T47D (cell line): ENCODE results near the gene TRPM3.

Source experiments
- DNase-seq, 2 experiments: peaks; one replicate each; pipeline versions ENCODE4 v3.0.0 to v3.0.0-alpha.2; 2011 to 2012; ENCODE audit warnings: low read depth in 1 of 2, low spot score in 1 of 2
- JUND ChIP-seq: IDR thresholded peaks from 2 replicates; pipeline ENCODE4 v1.6.1; 2012; ENCODE audit warnings: low read depth
- in situ Hi-C: cut with HindIII; loops from 2 replicates; pipeline ENCODE4 v1.10.0; 2016; ENCODE audit warnings: low sequenced_read_pairs, low pct_unique_long_range_greater_than_20kb

The TRPM3 gene

GRCh38 chr9:71121275-71122021 lies at the start of gene TRPM3:
Gene TRPM3, minus strand, starts transcription at chr9:71121621. Its CDS starts 267 bp downstream, at chr9:71121354.
- no peak for DNase-seq
- TF ChIP-seq JUND = no peak
- in situ Hi-C loops = no loop called here

DNA sequence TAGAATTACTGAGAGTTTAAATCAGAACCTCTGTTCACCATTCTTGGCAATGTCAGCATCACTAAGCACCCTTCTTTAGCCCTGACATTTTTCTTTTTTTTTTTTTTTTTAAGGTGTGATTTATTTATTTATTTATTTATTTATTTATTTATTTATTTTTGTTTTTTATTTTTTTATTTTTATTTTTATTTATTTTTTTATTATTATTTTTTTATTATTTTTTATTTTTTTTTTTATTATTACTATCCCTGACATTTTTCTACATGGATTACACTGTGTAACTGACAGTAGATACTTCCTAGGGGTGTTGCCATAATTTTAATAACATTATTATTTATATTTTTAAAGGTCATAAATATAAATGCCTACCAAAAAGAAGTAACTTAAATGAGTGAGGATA lies 47.0 kb upstream of the TRPM3 start:
- no peak for TF ChIP-seq JUND
- in situ Hi-C loops = no loop called here

DNA sequence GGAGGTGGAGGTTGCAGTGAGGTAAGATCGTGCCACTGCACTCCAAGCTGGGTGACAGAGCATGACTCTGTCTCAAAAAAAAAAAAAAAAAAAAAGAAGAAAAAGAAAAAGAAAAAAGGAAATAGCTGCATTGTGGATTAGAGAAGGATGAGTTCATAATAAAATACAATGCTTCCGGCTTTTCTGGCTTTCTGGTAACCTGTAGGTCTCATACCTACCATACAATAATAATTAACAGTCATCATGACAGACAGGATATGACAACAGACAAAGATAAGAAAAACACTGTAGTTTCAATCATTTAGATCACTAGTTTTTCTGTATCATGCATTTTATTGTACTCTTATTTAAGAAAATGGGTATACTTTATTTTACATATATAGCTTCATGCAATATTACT lies 40.7 kb upstream of the TRPM3 start:
- in situ Hi-C loops = no loop called here
- no peak for DNase-seq
- TF ChIP-seq JUND = no peak

More for the DNA sequence above, 47.0 kb upstream of the TRPM3 start:
- DNase-seq = no peak

DNA sequence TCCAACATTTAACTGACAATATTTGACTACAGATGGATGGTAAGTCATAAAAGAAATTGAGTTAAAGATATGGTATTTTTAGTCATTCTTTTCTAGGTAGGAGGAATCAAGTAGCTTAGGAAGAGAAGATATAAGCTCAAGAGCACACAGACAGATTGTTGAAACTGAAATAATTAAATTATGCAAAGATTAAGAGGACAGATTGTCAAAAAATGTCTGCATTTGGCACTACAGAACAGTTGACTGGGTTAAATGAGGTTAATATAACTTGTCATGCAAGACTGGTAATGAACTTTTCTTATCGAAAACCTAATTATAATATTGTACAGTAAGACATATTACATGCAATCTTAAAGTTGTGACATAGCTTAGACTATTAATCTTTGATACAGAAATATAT lies 36.3 kb upstream of the TRPM3 start:
- no peak for DNase-seq
- in situ Hi-C loops = no loop called here
- TF ChIP-seq JUND = no peak

DNA sequence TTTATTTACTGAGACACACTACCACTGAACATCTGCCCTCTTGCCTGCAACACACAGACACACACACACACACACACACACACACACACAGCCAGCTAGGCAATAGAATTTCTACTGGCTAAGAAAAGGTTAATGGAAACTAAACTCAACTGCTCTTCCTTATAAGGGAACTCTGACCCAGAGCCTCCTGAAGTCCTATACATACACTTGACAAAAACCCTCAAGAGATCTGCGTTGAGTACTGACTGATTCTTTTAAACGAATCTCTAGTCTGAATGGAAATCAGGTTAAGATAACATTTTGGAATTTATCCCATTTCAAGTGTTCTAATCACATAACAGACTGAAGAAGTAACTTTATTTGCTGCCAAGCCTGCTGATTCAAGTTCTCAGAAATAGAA lies 25.9 kb upstream of the TRPM3 start:
- DNase-seq = no peak
- no peak for TF ChIP-seq JUND
- in situ Hi-C loops = no loop called here

DNA sequence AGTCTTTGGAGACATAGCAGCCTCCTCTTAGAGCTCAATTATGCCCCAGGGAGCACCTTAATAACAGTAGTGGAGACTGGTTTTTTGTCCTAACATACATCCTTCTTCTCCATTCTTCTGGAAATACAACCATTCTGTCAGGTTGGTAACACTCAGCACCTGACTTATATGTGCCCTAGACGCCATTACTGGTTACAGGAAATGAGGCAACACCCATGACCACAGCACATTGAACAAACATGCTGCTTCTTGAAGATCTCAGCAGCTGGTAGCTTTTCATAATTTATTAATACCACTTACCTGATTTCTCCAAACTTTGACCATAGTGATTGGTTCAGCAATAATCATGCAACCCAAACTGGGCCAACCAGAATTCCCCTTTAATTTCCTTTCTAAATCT lies 25.1 kb upstream of the TRPM3 start:
- no peak for DNase-seq
- in situ Hi-C loops = no loop called here
- no peak for TF ChIP-seq JUND

GRCh38 chr9:71145179-71145578 lies 23.8 kb upstream of the TRPM3 start:
- in situ Hi-C loops = no loop called here
- DNase-seq = no peak
- no peak for TF ChIP-seq JUND

DNA sequence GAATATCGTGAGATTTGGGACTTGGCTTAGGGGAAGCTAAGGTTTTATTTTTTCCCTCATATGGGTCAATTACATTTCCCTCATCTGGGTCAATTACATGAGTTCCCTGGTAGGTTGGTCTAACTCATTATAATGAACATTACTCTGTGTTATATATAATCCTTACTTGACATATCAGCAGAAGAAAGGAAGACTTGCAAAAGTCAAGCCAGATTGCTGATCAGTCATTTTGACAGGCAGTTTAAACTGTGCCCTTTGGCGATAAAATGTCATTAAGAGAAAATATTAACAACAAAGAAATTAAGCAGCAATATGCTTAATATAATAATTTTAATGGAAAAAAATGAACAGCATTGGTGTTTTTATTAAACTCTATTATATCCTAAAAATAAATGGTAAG lies 23.1 kb upstream of the TRPM3 start:
- in situ Hi-C loops = no loop called here
- TF ChIP-seq JUND = no peak
- DNase-seq = no peak

- no peak for TF ChIP-seq JUND
- DNase-seq = no peak
- in situ Hi-C loops = no loop called here
Observed at GRCh38 chr9:71136696-71137095, 15.3 kb upstream of the TRPM3 start.

DNA sequence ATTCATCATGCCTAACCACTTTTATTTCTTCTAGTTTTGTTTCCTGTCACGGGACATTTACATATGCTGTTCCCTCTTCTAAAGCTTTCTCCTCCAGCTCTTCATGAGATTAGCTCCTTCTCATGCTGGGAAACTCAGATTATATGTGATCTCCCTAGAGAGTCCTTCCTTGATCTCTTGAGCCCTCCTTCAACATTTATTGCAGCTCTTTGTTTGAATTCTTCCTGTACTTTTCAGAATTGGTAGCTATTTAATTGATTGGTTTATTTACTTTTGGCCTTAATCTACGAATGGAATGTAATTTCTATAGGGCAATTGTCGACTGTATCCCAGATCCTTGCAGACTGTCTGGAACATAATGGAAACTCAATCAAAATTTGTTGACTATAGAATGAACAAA lies 9.7 kb upstream of the TRPM3 start:
- in situ Hi-C loops = no loop called here
- TF ChIP-seq JUND = no peak
- no peak for DNase-seq

- no peak for DNase-seq
- in situ Hi-C loops = no loop called here
- no peak for TF ChIP-seq JUND
Observed at GRCh38 chr9:71130521-71130920, 9.1 kb upstream of the TRPM3 start.

DNA sequence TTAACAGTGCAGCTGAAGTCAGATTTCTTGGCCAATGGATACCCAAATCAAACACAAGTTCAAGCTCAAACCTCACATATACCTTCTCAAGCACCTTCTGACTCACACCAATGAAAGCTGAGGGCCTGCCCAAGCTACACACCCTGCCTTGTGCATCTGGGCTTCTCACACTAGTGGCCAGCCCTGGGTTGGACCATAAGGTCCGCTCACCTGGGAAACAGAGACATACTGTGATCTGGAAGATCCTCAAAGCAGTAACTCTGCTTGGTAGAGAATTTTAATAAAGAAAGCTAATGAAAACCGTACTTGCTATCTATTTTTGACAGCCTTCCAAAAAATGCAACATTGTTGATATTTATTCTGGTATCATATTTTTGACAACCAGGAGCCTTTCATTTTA lies 7.4 kb upstream of the TRPM3 start:
- no peak for DNase-seq
- in situ Hi-C loops = no loop called here
- TF ChIP-seq JUND = no peak

DNA sequence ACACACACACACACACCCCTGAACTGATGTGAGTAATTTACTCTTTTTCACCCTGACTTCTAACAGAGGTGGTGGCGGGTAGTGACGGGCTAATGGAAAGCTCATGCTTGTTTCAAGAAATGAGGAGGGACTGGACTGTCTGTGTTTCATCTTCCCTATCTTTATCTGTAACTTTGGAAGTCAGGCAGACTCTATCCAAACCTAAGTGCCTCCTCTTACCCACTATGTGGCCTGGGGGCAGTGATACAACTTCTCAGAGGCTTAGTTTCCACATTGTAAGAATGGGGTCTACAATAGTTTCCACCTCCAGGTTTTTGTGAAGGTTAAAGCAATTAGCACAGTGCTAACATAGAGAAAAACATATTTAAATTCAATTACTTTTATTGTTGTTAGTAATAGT lies 5.9 kb upstream of the TRPM3 start:
- DNase-seq = no peak
- in situ Hi-C loops = no loop called here
- TF ChIP-seq JUND = no peak

- in situ Hi-C loops = no loop called here
- TF ChIP-seq JUND = no peak
Observed at GRCh38 chr9:71122421-71122820, 1.0 kb upstream of the TRPM3 start.

More at GRCh38 chr9:71122421-71122820, 1.0 kb upstream of the TRPM3 start:
- no peak for DNase-seq
